Measurements from ENCODE around the gene CCDC28A.

DNA sequence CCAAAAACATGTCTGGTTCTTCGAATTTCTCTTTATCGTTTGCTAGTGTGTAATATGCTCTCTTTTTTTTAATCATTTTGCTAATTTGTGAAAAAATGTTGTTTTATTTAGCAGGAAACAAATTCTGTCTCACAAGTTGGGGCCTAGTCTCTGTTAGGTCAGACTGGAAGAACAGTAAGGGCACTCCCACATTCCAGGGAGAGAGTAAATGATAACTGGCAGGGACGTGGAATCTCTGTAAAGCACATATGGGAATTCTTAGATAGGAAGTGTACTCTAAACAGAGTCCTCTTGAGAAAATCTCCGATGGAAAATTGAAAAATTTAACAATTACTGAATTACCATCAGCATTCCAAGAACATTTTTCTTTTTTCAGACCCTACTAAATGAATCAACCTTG is 16.4 kb upstream of the CCDC28A start:
- TF ChIP-seq, protein P1, sequence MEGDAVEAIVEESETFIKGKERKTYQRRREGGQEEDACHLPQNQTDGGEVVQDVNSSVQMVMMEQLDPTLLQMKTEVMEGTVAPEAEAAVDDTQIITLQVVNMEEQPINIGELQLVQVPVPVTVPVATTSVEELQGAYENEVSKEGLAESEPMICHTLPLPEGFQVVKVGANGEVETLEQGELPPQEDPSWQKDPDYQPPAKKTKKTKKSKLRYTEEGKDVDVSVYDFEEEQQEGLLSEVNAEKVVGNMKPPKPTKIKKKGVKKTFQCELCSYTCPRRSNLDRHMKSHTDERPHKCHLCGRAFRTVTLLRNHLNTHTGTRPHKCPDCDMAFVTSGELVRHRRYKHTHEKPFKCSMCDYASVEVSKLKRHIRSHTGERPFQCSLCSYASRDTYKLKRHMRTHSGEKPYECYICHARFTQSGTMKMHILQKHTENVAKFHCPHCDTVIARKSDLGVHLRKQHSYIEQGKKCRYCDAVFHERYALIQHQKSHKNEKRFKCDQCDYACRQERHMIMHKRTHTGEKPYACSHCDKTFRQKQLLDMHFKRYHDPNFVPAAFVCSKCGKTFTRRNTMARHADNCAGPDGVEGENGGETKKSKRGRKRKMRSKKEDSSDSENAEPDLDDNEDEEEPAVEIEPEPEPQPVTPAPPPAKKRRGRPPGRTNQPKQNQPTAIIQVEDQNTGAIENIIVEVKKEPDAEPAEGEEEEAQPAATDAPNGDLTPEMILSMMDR (conservative IDR thresholded peaks at IDR 0.05; ENCODE audit: low read depth, low read length), result no peak
- no peak for TF ChIP-seq EZH2 (IDR thresholded peaks at IDR 0.05; ENCODE audit: borderline replicate concordance, low read depth, low read length, poor library complexity, severe bottlenecking)
